AG08395 (cell line): ENCODE data around the gene PRKAG2.
"Not testable (repeated sequence)": the region's sequence is repeated elsewhere in the genome, so short reads cannot be mapped to it uniquely, and the experiment has no call there.

Experiments used
- DNase-seq: peaks from one replicate; pipeline ENCODE4 v3.0.0; 2012; ENCODE audit warnings: mixed read lengths, low spot score

The PRKAG2 gene

DNA sequence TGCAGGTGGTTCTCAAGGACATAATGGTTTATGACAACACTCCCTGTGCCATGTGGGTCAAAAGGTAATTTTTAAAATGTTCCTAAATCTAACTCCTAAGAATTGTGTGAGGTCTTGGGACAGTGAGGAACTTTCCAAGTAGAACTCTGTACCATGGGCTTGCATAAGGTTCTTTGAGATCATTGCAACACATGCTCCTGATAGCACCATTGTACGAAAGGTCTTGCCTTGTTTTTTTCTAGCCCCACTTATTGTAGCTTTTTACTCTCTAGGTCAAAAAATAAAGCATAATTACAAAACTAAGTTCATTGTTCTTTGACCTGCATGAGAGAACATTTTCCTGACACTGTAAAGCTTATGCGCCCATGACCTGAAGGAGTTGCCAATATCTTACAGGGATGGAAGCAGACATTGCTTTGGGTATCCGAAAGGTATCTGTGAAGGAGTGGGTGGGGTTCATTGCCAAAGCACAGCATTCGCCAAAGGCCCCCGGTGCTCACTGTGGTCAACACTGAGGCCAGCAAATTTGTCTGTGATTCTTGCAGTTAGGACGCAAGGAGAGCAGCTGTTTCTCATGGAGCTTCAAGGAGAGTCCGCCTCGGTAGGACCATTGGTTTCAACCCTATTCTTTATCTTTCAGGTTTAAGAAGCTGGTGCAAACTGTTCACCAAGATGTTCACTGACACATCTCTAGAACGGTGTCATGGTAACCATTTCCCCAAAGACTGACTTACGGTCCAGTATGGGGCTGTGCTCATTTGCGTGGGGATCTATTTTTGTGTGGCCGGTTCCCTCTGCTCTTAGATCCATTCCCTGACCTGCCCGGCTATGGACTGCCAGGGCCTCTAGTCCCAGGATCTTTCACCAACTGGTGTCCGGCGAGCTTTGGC lies 7.6 kb upstream of the PRKAG2 start:
- DNase-seq, result no peak

- no peak for DNase-seq
Observed at GRCh38 chr7:151883857-151884256, 6.9 kb upstream of the PRKAG2 start.

DNA sequence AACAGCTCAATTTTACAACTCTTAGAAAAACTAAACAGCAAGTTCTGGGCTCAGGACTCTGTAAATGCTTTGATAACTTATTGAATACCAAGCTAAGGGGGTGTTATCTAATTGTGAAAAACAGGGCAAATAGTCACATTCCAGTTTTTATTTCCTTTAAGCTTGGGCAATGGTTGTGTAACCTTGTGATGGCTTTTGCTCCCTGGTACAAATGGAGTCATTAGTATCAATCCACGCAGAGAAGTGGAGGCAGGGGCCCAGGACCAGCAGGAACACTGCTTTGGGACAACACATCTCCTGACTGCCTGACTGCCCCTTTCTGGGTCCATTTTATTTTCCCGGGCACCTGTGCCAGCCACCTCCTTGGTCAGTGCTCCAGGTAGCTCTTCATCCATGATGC lies 5.8 kb upstream of the PRKAG2 start:
- DNase-seq, result no peak

- no peak for DNase-seq
Observed at GRCh38 chr7:151880688-151881087, 3.8 kb upstream of the PRKAG2 start.

GRCh38 chr7:151877911-151878835 lies 1.3 kb upstream of the PRKAG2 start:
- DNase-seq, result no peak

DNA sequence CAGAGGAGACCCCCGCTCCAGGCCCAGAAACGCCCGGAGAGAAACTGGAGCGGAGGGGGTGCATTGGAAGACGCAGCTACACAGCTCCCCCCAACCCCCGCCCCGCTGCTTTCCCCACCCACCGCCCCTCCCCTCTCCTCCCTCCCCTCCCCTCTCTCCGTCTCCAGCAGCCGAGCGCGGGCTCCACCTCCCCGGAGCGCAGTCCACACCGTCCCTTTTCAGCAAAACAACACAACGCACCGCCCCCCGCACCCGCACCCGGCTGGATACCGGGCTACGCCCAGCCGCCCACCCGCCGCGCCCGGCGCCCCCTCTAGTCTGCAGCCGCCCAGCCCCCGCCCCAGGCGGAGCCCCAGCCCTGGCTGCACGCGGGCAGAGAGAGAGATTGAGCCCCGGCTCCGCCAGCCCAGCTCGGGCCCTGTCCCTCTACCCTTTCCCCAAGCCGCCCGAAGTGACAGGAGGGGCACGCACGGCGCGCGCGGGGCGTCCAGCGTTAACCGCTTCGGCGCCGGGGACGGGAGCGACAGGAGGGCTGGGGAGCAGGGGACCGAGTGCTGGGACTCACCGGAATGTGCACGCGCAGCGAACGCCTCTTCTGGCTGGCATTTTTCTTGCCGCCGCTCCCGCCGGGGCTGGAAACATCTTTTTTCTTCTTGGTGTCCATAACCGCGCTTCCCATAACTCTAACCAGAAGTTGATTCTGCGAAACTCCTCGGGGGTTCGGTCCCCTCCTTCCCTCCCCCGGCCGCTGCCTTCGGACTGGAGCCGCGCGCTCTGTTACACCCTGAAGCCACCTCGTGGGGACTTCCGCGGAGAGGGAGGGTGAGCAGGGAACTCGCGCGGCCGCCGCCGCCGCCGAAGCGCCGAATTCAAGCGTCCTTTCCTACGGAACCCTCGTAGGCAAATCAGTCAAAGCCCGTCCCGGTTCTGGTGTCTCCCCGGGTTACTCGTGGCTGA lies 695 bp downstream of the PRKAG2 start:
- peak; percentile 30 for DNase-seq

GRCh38 chr7:151874479-151874878 lies 2.4 kb downstream of the PRKAG2 start:
- not testable (repeated sequence) for DNase-seq

DNA sequence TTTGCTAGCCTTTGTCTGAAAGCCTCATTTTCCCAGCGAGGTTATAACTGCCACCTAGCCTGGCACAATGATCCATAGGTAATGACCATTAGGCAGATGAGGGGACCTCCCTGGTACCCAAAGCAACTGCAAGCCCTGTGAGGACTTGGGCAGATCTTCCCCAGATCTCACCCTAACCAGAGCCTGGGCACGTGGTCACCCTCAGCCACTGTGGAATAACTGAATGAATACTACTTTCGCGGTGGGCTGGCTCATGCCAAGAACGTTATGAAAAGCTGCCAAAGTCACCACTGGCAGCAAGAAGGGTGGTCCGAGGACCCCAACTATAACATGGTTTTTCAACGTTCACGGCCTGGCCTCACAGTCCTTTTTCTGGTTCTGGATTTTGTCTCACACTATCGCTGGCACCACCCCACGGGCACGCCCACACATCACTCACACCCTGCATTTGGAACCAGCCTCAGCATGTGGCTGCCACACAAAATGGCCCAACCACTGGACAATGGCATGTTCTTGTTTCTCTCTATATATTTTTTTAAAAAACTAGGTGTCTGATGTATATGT lies 3.4 kb downstream of the PRKAG2 start:
- DNase-seq, result peak; percentile 18

- DNase-seq, result no peak
Observed at GRCh38 chr7:151872531-151873401, 4.1 kb downstream of the PRKAG2 start.

GRCh38 chr7:151871904-151872303 lies 5.0 kb downstream of the PRKAG2 start:
- DNase-seq, result peak; percentile 34

DNA sequence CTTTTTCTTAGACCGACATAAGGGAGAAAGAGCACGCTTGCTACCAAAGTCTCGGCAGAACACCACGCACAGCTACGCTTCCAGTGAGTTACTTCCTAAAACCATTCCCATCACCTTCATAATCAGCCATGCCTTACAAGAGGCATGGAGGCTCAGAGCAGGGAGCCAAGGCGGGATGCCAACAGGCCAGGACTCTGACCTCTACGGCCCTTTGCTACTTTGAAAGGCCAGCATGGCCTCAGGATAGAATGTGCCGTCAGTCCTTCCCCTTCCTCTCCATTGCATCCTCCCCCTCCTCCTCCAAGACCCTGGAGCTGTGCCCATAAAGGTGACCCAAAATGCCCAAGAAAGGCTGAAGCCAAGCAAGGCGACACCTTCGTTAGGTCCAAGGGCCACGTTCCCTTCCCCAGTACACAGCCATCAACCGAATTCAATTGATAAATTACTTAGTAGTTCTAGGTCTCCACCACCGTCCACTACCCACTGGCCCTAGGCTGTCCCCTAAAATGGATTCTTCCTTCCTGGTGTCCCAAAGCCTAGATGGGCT lies 5.7 kb downstream of the PRKAG2 start:
- no peak for DNase-seq

- DNase-seq, result no peak
Observed at GRCh38 chr7:151869968-151870918, 6.7 kb downstream of the PRKAG2 start.

GRCh38 chr7:151869455-151869854 lies 7.5 kb downstream of the PRKAG2 start:
- DNase-seq, result no peak

DNA sequence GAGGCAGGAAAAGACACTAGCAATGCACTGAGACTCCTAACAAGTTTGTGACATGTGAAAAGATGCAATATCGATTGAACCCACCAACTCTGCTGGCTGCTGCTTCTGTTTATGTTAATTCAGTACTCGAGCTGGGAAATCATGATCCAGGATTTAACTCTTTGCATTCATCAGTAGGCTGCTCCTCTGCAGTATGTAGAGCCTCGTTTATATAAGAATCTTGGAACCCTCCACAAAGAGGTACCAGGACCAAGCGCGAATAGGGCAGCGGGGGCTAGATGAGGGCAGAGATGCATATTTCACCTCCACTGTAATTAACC lies 7.8 kb downstream of the PRKAG2 start:
- no peak for DNase-seq

DNA sequence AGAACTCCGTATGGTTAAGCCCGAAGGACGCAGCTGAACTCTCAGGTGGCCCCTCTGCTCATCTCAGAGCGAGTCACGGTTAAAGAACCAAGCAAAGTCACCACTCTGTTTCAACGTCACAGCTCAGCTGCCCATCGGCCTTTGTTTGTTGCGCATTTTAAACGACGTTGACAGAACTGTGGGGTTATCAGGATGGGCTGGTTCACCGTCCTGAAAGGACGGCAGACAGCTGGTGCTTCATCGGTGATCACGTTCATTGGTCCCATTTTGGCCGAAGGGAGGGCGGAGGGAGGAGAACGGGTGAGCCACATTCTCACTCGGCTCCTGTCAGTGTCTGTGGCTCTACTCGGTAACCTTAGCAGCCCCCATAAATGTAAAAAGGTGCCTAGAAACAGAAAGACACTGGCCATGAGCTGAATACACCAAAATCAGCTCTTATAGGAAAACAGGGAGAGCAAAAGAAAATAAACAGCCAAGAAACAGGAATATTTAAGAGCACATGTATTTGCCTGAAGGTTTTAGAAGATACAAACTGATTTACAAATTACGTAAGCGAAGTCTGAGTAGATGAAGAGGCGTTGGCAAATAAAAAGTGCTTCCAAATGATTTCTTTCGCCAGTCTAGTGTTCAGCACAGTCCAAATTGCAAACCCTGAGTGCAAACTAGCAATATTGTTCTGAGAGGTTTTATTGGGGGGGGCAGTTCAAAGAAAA lies 8.4 kb downstream of the PRKAG2 start:
- DNase-seq, result no peak

GRCh38 chr7:151867912-151868311 lies 9.0 kb downstream of the PRKAG2 start:
- no peak for DNase-seq

GRCh38 chr7:151866761-151867655 lies 9.9 kb downstream of the PRKAG2 start:
- no peak for DNase-seq
